COLO829 (cell line): Measurements from ENCODE around the gene LRRC1.
"Not testable (repeated sequence)": the region's sequence is repeated elsewhere in the genome, so short reads cannot be mapped to it uniquely, and the experiment has no call there.

Experiments used
- DNase-seq: peaks from one replicate; pipeline ENCODE4 v3.0.0; 2012; ENCODE audit warnings: low spot score

Gene LRRC1

DNA sequence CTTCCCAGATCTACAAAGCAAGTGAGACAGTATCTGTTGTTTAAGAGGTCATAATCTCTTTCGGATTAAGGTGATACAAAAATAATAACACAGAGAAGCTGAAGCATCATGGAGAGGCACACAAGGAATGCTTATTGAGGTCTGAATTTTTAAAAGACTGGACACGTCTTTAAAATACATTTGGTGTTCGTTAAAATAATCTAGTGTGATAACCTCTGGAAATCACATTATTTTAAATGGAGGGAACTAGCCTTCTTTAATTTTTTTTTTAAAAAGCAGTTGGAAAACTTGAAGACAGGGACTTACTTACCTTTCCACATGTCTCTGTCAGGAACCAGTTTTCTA lies 1.9 kb upstream of the LRRC1 start:
- no peak for DNase-seq

DNA sequence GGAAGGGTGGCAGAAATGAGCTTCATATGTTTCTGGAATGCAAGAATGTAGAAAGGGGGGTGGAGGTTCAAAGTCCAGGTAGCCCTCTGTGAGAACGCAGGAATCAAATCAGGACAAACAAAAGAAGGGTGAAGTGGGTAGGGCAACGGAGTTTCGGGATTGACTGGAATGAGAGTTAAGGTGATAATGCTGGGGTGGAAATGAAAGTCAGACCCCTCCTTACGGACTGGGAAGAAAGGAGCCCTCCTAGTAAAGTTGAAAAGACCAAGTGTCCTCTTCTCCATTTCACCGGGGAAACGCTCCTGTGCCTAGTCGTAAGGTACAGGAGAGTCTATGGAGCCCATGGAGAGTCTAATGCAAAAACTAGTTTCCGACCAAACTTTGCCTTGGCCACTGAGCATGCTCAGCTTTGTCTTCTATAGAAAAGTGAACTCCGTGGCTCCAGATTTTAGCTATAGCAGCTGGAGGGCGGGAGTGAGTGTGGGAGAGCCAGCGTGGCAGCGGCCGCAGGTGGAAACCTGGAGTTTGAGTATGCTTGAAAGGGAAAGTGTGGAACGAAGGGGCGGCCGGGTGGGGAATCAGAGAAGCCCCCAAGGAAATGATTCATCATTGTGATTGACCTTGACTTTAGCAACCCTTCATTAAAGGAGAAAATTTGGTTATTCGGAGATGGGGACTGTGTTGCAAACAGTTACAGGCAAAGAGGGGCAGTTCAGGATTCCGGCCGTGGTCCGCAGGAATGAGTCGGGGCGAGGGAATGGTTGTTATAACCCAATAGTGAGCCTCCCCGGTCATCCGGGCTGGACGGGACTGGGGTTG lies 1.3 kb upstream of the LRRC1 start:
- peak; percentile 79 for DNase-seq

DNA sequence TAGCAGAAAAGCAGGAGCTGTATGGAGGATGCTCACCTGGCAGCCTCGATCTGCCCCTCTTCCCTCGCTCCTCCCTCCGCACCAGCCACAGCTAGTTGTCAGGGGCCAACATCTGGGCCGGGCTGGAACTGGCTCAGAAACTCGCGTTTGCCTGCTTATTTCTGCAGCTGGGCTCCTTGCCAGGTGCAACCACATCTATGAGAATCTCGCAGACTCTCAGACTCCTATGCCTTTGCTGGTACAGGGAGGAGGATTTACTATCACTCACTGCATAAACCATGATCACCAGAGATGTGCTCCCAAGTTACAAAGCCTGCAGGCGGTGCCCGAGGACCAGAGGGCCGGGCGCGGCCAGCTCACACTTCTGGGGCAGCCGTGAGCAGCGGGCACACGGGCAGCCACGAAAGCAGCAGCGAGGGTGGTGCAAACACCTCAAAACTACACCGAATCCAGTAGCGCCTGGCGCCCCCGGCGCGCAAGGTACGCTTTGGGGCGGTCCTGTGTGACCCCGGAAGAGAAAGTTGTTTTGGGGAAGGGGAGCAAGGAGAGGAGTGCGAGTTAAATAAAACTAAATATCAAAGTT lies 577 bp upstream of the LRRC1 start:
- peak; percentile 77 for DNase-seq

DNA sequence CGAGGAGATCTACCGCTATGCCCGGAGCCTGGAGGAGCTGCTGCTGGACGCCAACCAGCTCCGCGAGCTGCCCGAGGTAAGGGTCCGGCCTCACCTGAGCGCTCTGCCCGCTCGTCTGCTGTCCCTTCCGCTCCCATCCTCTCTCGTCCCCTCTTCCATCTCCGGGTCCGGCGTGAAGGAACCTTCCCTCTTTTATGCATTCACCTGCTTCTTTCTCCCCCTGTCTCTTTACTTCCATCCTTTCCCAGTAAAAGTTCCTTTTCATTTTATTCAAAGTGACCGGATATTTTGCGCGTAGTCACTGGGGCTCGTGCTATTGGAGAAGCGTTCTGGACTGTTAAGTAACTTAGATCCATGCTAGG lies 516 bp downstream of the LRRC1 start:
- no peak for DNase-seq

DNA sequence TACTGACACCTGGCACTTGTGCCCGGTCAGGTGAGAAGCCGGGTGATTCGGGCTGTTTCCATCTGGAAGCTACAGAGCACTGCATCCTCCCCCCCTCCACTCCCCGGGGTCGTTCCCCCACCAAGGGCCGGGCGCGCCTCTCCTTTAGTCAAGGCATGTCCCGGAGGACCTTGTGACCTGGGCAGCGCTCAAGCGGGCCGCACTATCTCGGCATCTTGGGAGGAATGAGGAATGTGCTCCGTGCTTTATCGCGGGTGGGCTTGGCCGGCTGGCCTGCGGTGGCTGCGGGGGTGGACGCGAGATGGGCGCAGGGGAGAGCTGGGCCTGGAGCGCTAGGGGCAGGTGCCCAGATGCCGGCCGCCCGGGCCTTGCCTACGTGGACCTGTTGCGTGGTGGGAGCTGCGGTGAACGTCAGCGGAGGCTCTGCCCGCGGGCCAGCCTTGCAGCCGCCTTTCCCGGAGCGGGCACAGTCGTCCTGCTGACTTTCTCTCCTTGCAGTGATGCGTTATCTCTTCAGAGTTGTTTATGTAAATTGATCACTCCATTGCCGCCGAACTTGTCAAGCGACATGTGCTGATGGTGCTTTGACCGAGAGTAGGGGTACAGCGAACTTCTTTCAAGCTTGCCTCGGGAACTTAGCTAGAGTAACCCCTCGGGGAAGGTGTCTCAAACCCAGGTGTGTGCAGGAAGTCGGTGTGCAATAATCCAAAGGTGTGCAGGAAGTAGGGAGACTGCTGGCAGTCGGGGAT lies 1.1 kb downstream of the LRRC1 start:
- no peak for DNase-seq

DNA sequence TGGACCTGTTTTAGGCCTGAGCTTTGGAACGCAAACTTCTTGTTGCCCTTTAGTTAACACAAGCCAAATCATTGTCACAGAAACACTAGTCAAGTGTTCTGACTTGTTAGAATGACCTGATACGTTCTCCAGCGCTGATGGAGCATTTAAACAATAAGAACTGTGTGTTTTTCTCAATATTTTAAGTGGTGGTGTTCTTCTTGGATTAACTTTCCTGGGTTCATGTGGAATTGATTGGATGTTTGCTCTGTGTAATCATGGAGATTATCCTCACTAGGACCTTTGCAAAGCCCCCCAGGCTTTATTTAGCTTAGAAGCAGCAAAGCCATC lies 1.6 kb downstream of the LRRC1 start:
- no peak for DNase-seq

DNA sequence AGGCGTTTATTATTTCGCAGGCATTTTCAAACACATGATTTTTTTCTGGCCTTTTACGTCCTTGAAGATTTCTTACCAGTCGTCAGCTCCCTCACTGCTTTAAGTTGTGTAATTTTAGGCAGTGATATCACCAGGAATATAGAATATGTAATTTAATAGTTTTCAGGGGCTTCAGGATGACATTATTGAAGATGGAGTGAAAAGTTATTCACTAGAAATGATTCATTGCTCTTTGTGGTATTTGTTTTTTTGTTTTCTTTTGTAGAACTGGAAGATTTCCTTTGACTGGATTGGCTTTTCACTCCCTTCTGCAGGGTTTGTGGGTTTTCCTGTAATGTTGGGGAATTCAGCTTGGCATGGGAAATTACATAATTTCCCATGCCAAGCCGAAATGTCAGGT lies 2.0 kb downstream of the LRRC1 start:
- no peak for DNase-seq

DNA sequence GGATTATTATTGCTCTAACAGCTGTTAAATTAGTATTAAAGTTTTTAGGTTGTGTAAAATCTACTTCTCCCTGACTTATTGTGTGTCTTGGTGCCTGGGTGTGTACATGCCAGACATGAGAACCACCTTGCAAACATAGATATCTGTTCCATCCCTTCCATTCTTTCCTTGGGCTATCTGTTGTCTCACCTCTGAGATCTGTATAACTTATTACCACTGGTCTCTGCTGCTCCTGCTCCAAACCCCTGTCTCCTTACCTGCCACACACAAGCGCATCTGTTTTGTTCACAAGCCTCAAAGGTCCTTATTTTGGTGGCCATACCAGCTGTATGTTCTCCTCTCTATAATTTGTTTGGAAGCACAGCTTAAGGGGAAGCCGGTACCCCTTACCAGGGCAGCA lies 2.5 kb downstream of the LRRC1 start:
- no peak for DNase-seq

DNA sequence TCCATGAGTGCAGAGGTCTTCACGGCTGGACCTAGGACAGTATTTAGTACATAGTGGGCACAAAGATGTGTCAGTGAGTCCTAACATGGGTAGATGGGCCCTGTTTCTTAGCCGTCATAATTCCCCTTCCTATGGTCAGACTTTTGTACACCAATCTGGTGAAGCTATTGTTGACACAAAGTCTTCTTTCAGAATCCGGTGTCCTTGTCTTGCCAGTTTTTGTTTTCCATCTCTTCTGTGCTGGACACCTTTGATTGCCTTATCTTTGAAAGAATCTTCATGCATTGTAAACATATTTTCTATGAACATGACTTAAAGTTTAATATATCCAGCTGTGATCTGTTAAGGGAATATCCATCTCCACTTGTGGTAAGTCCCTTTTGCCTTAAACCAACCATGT lies 4.5 kb downstream of the LRRC1 start:
- DNase-seq = no peak

DNA sequence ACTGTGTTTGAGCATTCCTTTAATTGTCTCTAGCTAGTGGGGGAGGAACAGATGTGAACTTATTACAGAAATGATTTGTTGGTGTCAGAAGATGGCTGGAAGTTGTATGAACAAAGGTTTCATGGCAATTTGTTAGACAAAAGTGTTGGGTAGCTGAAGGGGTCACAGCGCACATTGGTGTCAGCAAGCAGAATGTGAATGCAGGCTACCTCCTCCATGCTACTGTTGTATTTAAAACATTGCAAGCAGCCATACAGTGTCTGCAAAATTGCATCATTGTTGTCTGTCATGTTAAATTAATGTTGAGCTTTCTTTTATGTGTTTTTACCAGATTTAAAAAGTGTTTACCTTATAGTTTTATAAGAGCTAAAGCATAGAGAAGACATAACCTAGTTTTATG lies 6.2 kb downstream of the LRRC1 start:
- DNase-seq = no peak

DNA sequence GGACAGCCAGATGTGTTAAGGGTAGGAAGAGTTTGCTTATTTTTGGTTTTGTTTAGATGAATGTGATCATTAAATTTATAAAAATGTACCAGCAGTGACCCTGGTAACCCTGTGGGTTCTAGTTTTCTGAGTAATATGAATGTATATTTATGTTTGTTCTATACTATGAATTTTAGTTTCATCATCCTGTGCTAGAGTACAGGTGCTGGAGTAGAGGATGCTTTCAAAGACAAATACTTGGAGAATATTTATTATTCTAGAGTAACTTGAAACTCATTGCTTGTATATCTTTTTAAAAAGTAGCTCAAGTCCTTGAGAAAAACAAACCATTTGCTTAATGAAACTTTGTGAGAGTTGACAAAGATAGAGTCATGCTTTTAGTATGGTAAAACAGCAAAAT lies 7.8 kb downstream of the LRRC1 start:
- DNase-seq = no peak

DNA sequence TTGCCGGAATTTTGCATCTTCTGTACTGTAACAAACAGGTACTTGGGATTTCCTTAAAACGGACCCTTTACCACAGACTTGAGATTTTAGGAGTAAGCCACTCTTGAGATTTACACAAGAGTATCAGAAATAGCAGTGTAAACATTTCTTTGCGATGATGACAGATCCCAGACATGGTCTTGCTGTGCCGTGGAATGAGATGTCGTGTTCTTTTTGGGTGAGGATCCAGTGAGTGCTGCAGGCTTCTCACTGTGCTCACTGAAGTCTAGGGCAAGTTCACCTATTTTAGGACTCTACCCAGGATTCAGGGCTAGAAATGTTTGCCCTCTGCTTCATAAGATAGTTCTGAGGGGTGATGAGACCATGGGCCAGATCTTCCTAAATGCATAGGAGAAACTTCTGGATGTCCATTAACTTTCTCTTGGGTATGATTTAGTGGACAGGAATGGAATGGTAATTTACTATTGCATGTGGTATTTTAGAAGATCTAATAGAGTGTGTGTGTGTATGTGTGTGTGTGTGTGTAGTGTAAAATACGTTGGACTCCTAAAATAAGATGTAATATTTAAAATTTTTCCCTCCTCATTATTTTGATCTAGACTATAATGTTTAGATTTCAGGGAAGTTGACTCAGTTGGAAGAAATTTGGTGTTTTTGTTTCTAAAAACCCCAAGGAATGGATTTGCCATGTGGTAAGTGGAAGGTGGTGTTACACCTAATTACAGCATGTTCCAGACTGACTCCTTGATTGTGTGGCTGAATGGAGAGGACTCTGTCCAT lies 8.5 kb downstream of the LRRC1 start:
- no peak for DNase-seq

DNA sequence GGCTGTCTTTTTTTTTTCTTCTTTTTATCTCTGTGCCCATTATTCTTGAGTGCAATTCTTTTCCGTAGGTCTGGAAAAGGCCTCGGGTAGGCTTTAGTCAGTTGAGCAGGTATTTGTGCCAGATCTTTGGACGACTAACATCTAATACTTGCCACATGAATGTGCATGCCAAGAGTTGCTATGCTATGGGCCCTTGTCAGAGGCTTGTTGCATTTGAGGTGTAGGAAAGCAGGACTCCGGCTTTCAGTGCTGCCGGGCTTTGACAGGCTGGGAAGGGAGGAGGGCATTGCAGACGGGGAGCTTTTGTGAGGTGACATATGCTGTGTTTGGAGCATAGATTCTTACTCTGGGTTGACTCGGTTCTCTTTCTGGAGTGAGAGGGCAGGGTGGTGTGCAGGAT lies 10.2 kb downstream of the LRRC1 start:
- no peak for DNase-seq

DNA sequence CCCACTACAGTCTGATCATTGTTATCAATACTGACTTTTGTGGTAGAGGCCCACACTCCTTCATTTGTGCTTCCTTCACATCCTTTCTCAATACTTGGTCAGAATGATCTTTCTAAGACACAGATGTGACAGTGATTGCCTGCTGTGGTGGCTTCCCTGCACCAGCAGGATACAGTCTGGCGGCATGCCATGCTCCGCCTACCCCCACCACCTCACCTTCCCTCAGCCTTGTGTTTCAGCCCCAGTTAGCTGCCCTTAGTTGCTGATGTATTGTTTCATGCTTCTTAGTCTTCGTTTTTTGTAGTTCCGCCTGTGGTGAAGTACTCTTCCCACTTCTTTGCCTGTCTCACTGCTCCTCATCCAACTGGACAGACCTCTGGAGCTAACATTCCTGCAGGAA lies 10.9 kb downstream of the LRRC1 start:
- DNase-seq = no peak

DNA sequence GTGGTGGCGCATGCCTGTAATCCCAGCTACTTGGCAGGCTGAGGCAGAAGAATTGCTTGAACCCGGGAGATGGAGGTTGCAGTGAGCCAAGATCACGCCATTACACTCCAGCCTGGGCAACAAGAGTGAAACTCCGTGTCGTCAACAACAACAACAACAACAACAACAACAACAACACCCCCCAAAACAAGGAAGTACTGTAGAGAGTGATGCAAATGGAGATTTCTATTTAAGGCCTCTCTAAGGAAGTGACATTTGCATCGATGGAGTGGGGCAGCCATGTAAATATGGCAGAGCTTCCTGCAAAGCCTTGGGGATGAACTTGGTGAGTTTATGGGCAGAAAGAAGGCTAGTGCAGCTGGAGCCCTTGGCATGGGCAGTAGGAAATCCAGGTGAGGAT lies 12.8 kb downstream of the LRRC1 start:
- DNase-seq = not testable (repeated sequence)

DNA sequence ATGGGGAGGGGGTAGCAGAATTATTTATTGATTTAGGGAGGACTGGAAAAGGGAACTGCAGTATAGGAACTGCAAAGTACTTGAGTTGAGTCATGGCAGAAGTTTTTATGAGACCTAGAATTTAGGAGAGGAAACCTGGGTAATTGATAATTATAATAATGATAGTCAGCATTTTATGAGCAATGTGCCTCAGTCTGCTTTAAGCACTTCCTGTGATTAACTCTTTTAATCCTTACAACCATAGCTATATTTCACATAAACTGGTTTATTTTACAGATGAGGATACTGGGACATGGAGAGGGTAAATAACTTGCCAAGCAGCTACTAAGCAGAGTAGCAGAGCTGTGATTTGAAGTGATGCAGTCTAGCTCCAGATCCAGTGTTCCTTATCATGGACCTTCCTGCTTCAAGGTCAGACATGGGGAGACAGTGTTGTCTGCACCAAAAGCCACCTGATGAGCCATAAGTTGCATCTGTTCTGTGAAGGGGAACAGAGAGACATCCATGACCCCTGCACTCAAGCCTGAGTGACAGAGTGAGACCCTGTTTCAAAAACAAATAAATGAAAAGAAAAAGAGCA lies 13.6 kb downstream of the LRRC1 start:
- no peak for DNase-seq

DNA sequence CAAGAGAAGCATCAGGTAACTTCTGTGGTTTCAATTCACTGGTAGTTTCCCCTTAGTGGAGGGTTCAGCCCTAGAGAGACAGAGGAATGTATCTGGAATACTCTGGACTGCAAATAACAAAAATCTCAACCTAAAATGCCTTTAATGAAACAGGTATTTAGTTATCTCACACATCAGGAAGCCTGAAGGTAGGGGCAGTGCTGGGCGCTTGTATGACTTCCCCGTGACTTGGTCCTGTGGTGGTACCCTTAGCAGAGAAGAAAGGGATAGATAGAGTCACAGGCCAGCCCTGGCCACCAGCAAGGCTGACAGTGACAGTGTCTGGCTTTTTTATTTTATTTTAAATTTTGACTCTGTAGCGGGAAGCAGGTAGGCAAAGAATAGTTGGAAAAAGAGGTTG lies 14.9 kb downstream of the LRRC1 start:
- DNase-seq = no peak

DNA sequence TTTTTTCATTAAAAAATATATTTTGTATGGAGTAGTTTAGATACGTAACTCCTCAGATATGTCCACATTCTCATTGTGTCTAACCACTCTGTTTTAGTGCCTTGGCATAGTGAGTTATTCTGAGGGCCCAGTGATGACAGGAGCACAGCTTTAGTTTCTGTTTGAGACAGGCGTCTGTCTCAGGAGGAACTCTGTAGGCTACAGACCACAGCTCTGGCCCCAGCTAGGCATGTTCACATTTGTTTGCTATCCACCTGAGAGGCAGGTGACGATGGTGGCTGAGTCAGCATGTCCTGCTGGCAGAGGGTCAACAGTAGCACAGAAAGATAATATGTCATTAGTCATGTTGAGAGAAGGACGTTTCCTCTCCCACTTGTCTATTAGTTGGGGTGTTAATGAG lies 16.3 kb downstream of the LRRC1 start:
- no peak for DNase-seq

DNA sequence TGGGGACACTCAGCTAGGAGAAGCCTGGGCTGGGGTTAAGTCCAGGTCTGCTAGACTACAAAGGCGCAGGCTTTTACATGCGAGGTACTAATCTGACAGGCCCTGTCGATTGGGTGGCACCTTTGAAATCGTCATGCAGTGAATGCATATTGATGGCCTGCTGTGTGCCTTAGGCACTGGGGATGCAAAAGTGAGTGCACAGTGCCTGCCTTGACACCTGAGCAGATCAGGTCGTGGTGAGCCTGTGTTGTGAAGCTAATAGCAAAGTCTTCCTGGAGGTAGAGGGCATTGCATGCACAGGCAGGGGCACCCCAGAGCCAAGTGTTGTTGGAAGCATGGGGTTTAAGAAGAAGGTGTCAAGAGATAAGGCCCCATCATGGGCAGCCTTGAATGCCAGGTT lies 16.9 kb downstream of the LRRC1 start:
- no peak for DNase-seq

DNA sequence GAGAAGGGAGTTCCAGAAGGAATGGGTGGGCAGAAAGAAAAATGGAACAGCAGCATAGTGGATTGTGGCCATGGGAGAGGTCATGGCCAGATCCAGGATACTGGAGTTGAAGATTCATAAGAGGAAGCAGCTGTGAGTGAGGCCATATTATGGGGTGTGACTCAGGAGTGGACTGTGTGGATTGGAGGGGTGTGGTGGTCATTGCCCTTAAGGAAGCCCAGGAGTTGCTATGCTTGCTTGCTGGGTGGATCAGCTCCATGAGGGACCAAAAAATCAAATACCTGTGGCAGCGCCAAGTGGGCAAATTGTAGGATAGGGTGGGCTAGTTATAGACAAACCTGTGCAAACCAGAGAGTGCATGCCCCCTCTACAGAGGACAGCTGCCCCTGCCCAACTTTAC lies 18.3 kb downstream of the LRRC1 start:
- DNase-seq = no peak

DNA sequence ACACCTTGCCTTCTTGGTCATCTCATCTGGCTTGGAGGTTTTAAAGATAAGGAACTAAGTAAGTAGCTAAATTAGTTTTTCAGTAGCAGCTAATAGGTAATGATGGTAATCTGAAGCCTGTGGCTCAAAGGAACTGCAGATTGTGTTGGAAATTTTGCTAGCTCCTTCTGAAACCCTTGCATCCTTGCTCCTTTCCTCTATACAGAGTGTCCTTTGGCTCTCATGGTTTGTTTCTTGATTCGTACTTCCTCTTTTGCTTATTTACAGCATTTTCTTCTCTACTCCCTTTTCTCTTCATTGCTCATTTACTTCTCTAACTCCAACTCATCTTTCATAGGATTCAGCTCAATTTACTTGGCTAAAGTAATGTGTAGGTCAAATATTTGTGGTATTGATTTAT lies 19.0 kb downstream of the LRRC1 start:
- DNase-seq = no peak

DNA sequence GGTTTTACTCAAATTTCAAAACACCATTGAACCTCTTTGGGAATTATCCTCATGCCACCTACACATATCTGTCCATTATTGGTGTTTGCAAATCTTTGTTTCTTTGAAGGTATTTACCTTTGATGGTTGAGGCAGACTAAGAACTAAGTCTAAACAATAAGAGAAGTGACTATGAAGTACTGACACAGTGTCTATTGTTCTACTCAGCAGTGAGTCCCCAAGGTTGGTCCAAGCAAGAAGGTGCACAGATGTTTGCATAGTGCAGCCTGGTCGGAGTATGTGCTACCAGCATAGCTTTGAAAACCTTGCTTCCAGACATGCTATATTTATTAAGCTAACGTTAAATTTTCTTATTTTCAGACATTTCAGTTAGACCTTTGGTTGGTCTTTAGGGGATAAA lies 19.5 kb downstream of the LRRC1 start:
- DNase-seq = no peak
